ENCODE measurements around the gene SMIM10L2A.

Gene SMIM10L2A

DNA sequence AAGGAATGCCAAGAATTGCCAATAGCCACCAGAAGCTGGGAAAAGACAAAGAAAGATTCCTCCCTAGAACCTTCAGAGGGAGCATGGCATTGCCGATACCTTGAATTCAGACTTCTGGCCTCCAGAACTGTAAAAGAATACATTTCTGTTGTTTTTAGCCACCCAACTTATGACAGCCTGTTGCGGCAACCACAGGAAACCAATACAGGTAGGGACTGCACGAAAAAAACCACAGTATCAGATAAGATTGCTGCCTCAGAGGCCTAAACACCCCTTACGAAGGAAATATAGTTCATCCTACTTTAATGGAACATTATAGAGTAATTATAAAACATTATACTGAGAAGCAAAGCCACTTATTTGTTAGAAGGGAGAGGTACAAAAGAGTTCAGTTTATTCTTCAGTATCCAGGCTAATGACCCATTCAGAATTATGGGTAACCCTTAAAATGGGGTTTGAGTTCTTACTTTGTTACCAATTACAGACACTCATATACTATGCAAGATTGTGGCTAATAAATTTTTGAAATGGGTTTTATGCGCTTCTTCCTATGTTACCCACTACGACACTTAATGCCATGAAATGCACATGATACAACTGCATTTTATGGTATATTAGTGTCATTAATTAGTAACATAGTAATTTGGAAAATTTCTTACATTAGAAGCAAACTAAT, 37.4 kb upstream of the SMIM10L2A start:
- Histone ChIP-seq H3K4me3 (IDR thresholded peaks at IDR 0.05; ENCODE audit: insufficient read depth, low read depth, low read length) (no peak overlapping the region), H3K27ac (no peak overlapping the region), H3K36me3 (ENCODE audit: insufficient read depth) (no peaks in the 10 kb centered on the region), H3K4me2 (no peak overlapping the region), H3K4me1 (ENCODE audit: low read depth, poor library complexity, severe bottlenecking) (no peaks in the 10 kb centered on the region), H3K27me3 (ENCODE audit: insufficient read depth, low read depth) (no peaks in the 10 kb centered on the region), H4K20me1 (ENCODE audit: insufficient read depth) (no peaks in the 10 kb centered on the region), H2AFZ (ENCODE audit: low read depth) (no peak overlapping the region), H3K79me2 (ENCODE audit: insufficient read depth, low read depth) (no peaks in the 10 kb centered on the region), H3K9ac (no peak overlapping the region)
- TF ChIP-seq, protein P1, sequence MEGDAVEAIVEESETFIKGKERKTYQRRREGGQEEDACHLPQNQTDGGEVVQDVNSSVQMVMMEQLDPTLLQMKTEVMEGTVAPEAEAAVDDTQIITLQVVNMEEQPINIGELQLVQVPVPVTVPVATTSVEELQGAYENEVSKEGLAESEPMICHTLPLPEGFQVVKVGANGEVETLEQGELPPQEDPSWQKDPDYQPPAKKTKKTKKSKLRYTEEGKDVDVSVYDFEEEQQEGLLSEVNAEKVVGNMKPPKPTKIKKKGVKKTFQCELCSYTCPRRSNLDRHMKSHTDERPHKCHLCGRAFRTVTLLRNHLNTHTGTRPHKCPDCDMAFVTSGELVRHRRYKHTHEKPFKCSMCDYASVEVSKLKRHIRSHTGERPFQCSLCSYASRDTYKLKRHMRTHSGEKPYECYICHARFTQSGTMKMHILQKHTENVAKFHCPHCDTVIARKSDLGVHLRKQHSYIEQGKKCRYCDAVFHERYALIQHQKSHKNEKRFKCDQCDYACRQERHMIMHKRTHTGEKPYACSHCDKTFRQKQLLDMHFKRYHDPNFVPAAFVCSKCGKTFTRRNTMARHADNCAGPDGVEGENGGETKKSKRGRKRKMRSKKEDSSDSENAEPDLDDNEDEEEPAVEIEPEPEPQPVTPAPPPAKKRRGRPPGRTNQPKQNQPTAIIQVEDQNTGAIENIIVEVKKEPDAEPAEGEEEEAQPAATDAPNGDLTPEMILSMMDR (conservative IDR thresholded peaks at IDR 0.05; ENCODE audit: low read depth, low read length), result no peak

DNA sequence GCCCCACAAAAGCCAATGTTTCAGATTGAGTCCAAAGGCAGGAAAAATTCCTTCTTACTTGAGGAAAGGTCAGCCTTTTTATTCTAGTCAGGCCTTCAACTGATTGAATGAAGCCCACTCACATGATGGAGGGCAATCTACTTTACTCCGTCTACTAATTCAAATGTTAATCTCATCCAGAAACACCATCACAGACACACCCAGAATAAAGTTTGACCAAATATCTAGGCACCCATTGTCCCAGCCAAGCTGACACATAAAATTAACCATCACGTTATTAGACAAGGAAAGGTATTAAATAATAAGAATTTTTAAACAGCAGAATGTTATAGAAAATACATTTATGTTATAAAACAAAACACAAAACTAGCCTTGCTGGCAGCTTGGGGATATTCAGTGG, 32.9 kb upstream of the SMIM10L2A start:
- Histone ChIP-seq H3K4me2 (no peak overlapping the region), H4K20me1 (ENCODE audit: insufficient read depth) (no peaks in the 10 kb centered on the region), H3K27ac (no peak overlapping the region), H2AFZ (ENCODE audit: low read depth) (no peak overlapping the region), H3K4me3 (IDR thresholded peaks at IDR 0.05; ENCODE audit: insufficient read depth, low read depth, low read length) (no peak overlapping the region), H3K79me2 (ENCODE audit: insufficient read depth, low read depth) (no peaks in the 10 kb centered on the region), H3K36me3 (ENCODE audit: insufficient read depth) (no peaks in the 10 kb centered on the region), H3K9ac (no peak overlapping the region), H3K27me3 (ENCODE audit: insufficient read depth, low read depth) (no peaks in the 10 kb centered on the region), H3K4me1 (ENCODE audit: low read depth, poor library complexity, severe bottlenecking) (no peaks in the 10 kb centered on the region)
- TF ChIP-seq, protein P1 (conservative IDR thresholded peaks at IDR 0.05; ENCODE audit: low read depth, low read length), result no peak

DNA sequence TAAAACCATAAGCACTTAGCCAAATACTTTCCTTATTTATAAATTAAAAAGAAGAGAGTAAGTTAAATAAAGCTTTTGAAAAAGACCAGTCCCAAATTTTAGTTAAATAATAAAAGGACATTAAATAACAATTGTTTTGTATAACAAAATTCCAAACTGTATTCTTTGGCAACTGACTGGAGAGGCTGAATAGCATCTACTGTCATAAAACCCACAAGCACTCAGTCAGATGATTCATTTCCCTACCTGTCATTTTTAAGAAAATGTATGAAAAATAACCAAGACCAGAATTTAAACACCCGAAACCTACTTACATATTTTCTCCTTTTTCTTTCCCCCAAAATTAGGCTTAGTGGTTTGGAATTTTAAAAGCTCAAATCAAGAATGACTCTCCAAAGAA, 32.5 kb upstream of the SMIM10L2A start:
- Histone ChIP-seq H3K36me3 (ENCODE audit: insufficient read depth) (no peaks in the 10 kb centered on the region), H3K79me2 (ENCODE audit: insufficient read depth, low read depth) (no peaks in the 10 kb centered on the region), H4K20me1 (ENCODE audit: insufficient read depth) (no peaks in the 10 kb centered on the region), H3K4me2 (no peak overlapping the region), H3K4me1 (ENCODE audit: low read depth, poor library complexity, severe bottlenecking) (no peaks in the 10 kb centered on the region), H3K27ac (no peak overlapping the region), H3K27me3 (ENCODE audit: insufficient read depth, low read depth) (no peaks in the 10 kb centered on the region), H3K4me3 (IDR thresholded peaks at IDR 0.05; ENCODE audit: insufficient read depth, low read depth, low read length) (no peak overlapping the region), H2AFZ (ENCODE audit: low read depth) (no peak overlapping the region), H3K9ac (no peak overlapping the region)
- TF ChIP-seq, protein P1 (conservative IDR thresholded peaks at IDR 0.05; ENCODE audit: low read depth, low read length), result no peak

DNA sequence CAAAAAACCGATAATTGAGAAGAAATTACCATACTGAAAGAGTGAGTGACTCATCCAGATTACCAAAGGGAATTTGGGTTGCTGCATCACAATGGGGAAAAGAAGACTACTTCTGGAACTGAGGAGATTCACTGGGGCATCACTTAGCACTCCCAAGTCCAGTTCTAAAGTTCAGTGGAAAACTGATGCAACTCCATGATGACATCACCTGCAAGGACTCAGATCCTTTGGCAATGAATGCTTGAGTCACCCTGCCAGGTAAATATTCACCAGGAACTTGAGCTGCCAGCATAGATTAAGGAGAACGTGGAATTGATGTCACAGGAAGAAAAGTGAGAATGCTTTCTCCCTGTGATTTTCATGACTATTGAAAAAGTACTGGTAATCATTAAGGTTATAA, 32.0 kb upstream of the SMIM10L2A start:
- no peaks in the 10 kb centered on the region for H3K4me1 ChIP-seq (ENCODE audit: low read depth, poor library complexity, severe bottlenecking)
- no peak overlapping the region for H3K4me3 ChIP-seq (IDR thresholded peaks at IDR 0.05; ENCODE audit: insufficient read depth, low read depth, low read length)
- H2AFZ ChIP-seq (ENCODE audit: low read depth), result no peak overlapping the region
- H3K79me2 ChIP-seq (ENCODE audit: insufficient read depth, low read depth), result no peaks in the 10 kb centered on the region
- H3K27ac ChIP-seq, result no peak overlapping the region
- no peaks in the 10 kb centered on the region for H4K20me1 ChIP-seq (ENCODE audit: insufficient read depth)
- TF ChIP-seq, protein P1 (conservative IDR thresholded peaks at IDR 0.05; ENCODE audit: low read depth, low read length), result no peak
- H3K36me3 ChIP-seq (ENCODE audit: insufficient read depth), result no peaks in the 10 kb centered on the region
- no peak overlapping the region for H3K4me2 ChIP-seq
- no peak overlapping the region for H3K9ac ChIP-seq
- H3K27me3 ChIP-seq (ENCODE audit: insufficient read depth, low read depth), result no peaks in the 10 kb centered on the region

All from KMS-11 (cell line).